Measurements from ENCODE around the gene HEY2.

Gene HEY2

GRCh38 chr6:125808591-125808990 lies 59.2 kb downstream of the HEY2 start:
- Histone ChIP-seq H3K79me2 (ENCODE audit: low read length) (no peaks in the 10 kb centered on the region), H3F3A (ENCODE audit: insufficient read depth, low read length) (no peaks in the 10 kb centered on the region), H3K27ac (ENCODE audit: low read length) (no peak overlapping the region), H3K9me3 (replicated peaks; ENCODE audit: insufficient read depth, low read length) (no peaks in the 10 kb centered on the region), H3K4me2 (ENCODE audit: low read depth, low read length) (no peak overlapping the region), H3K9ac (ENCODE audit: low read length) (no peak overlapping the region), H2AFZ (ENCODE audit: low read length) (no peak overlapping the region), H4K20me1 (ENCODE audit: insufficient read depth, low read length) (no peaks in the 10 kb centered on the region), H3K4me3 (ENCODE audit: low read length) (no peak overlapping the region), H3K9me2 (replicated peaks; ENCODE audit: insufficient read depth, low read length) (no peaks in the 10 kb centered on the region), H3K36me3 (replicated peaks; ENCODE audit: insufficient read depth, low read length) (no peaks in the 10 kb centered on the region), H3K4me1 (ENCODE audit: low read length) (no peaks in the 10 kb centered on the region; the same call in 1 of the 2 replicates), H3K27me3 (replicated peaks; ENCODE audit: insufficient read depth, low read length) (no peaks in the 10 kb centered on the region)
- TF ChIP-seq EZH2phosphoT487 (IDR thresholded peaks at IDR 0.05; ENCODE audit: low read length) (no peak), EZH2 (optimal IDR thresholded peaks at IDR 0.05; ENCODE audit: low read depth, low read length) (no peak)
- TF ChIP-seq, protein P1, sequence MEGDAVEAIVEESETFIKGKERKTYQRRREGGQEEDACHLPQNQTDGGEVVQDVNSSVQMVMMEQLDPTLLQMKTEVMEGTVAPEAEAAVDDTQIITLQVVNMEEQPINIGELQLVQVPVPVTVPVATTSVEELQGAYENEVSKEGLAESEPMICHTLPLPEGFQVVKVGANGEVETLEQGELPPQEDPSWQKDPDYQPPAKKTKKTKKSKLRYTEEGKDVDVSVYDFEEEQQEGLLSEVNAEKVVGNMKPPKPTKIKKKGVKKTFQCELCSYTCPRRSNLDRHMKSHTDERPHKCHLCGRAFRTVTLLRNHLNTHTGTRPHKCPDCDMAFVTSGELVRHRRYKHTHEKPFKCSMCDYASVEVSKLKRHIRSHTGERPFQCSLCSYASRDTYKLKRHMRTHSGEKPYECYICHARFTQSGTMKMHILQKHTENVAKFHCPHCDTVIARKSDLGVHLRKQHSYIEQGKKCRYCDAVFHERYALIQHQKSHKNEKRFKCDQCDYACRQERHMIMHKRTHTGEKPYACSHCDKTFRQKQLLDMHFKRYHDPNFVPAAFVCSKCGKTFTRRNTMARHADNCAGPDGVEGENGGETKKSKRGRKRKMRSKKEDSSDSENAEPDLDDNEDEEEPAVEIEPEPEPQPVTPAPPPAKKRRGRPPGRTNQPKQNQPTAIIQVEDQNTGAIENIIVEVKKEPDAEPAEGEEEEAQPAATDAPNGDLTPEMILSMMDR (IDR thresholded peaks at IDR 0.05; ENCODE audit: low read length), result no peak
- DNase-seq, result no peak

- no peak for TF ChIP-seq EZH2 (optimal IDR thresholded peaks at IDR 0.05; ENCODE audit: low read depth, low read length)
- TF ChIP-seq EZH2phosphoT487 (IDR thresholded peaks at IDR 0.05; ENCODE audit: low read length), result no peak
- TF ChIP-seq, protein P1 (IDR thresholded peaks at IDR 0.05; ENCODE audit: low read length), result no peak
- no peak overlapping the region for H3K4me2 ChIP-seq (ENCODE audit: low read depth, low read length)
- H2AFZ ChIP-seq (ENCODE audit: low read length), result no peak overlapping the region
- H4K20me1 ChIP-seq (ENCODE audit: insufficient read depth, low read length), result no peaks in the 10 kb centered on the region
- no peak overlapping the region for H3K27ac ChIP-seq (ENCODE audit: low read length)
- no peaks in the 10 kb centered on the region for H3K9me3 ChIP-seq (replicated peaks; ENCODE audit: insufficient read depth, low read length)
- no peaks in the 10 kb centered on the region for H3F3A ChIP-seq (ENCODE audit: insufficient read depth, low read length)
- no peak for DNase-seq
- no peaks in the 10 kb centered on the region for H3K9me2 ChIP-seq (replicated peaks; ENCODE audit: insufficient read depth, low read length)
- no peak overlapping the region for H3K9ac ChIP-seq (ENCODE audit: low read length)
- H3K27me3 ChIP-seq (replicated peaks; ENCODE audit: insufficient read depth, low read length), result no peaks in the 10 kb centered on the region
- H3K79me2 ChIP-seq (ENCODE audit: low read length), result no peaks in the 10 kb centered on the region
- no peaks in the 10 kb centered on the region for H3K36me3 ChIP-seq (replicated peaks; ENCODE audit: insufficient read depth, low read length)
- no peak overlapping the region for H3K4me3 ChIP-seq (ENCODE audit: low read length)
- no peaks in the 10 kb centered on the region; the same call in 1 of the 2 replicates for H3K4me1 ChIP-seq (ENCODE audit: low read length)
Measured at GRCh38 chr6:125809570-125810170, 60.2 kb downstream of the HEY2 start.

- no peak overlapping the region for H3K4me3 ChIP-seq (ENCODE audit: low read length)
- H3K27me3 ChIP-seq (replicated peaks; ENCODE audit: insufficient read depth, low read length), result no peaks in the 10 kb centered on the region
- no peaks in the 10 kb centered on the region for H3F3A ChIP-seq (ENCODE audit: insufficient read depth, low read length)
- no peaks in the 10 kb centered on the region for H3K9me3 ChIP-seq (replicated peaks; ENCODE audit: insufficient read depth, low read length)
- H2AFZ ChIP-seq (ENCODE audit: low read length), result no peak overlapping the region
- no peak overlapping the region for H3K27ac ChIP-seq (ENCODE audit: low read length)
- no peaks in the 10 kb centered on the region for H3K9me2 ChIP-seq (replicated peaks; ENCODE audit: insufficient read depth, low read length)
- TF ChIP-seq, protein P1 (IDR thresholded peaks at IDR 0.05; ENCODE audit: low read length), result no peak
- TF ChIP-seq EZH2 (optimal IDR thresholded peaks at IDR 0.05; ENCODE audit: low read depth, low read length) (no peak), EZH2phosphoT487 (IDR thresholded peaks at IDR 0.05; ENCODE audit: low read length) (no peak)
- H3K9ac ChIP-seq (ENCODE audit: low read length), result no peak overlapping the region
- no peak overlapping the region for H3K4me2 ChIP-seq (ENCODE audit: low read depth, low read length)
- DNase-seq, result no peak
- H3K79me2 ChIP-seq (ENCODE audit: low read length), result no peaks in the 10 kb centered on the region
- no peaks in the 10 kb centered on the region for H3K36me3 ChIP-seq (replicated peaks; ENCODE audit: insufficient read depth, low read length)
- no peaks in the 10 kb centered on the region; the same call in 1 of the 2 replicates for H3K4me1 ChIP-seq (ENCODE audit: low read length)
- H4K20me1 ChIP-seq (ENCODE audit: insufficient read depth, low read length), result no peaks in the 10 kb centered on the region
Measured at GRCh38 chr6:125810445-125810844, 61.0 kb downstream of the HEY2 start.
